Panc1 (cell line): ENCODE results near the gene TRIM43B.
"Not testable (repeated sequence)": the region's sequence is repeated elsewhere in the genome, so short reads cannot be mapped to it uniquely, and the experiment has no call there.

ENCODE experiments used
- POLR2AphosphoS5 ChIP-seq: IDR thresholded peaks from 2 replicates; pipeline ENCODE4 v1.6.1; 2012; ENCODE audit warnings: mild to moderate bottlenecking, low read depth, low read length, moderate library complexity
- SIN3A ChIP-seq: IDR thresholded peaks from 2 replicates; pipeline ENCODE4 v1.6.1; 2012; ENCODE audit warnings: low read depth, mild to moderate bottlenecking, low read length, moderate library complexity, borderline replicate concordance; ENCODE audit not compliant: insufficient read depth
- TCF7L2 ChIP-seq: IDR thresholded peaks from 2 replicates; pipeline ENCODE4 v1.6.1; 2011; ENCODE audit warnings: mild to moderate bottlenecking, low read depth, low read length, inconsistent platforms
- TF ChIP-seq, protein P1 (sequence below), 2 experiments: IDR thresholded peaks; 2 replicates each; pipeline ENCODE4 v1.6.1; 2011 to 2012; ENCODE audit warnings: low read depth in 2 of 2, control low read depth in 1 of 2, low read length in 1 of 2, mild to moderate bottlenecking in 1 of 2, moderate library complexity in 1 of 2; ENCODE audit not compliant: insufficient read depth in 1 of 2
- TF ChIP-seq, protein P2 (sequence below): fragments of 450-650 bp; IDR thresholded peaks from 2 replicates; pipeline ENCODE4 v1.5.1; 2017; ENCODE audit warnings: mild to moderate bottlenecking

DNA sequence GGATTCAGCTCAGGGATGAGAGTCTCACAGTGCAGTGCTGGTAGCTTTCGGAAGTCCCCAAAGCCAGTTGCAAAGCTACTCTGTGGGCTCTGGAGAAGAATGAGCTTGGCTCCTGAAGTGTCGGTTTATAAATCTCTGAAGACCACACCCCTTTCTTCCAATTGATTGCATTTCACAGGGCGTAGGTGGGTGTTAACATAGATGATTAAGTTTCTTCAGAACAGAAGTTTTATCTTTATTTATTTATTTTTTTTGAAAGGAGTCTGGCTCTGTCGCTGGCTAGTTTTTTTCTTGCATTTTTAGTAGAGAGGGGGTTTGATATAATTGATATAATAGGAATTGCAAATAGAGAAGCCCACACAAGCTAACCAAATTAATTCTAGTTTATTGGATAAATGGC lies at the start of gene TRIM43B:
- not testable (repeated sequence) for TF ChIP-seq POLR2AphosphoS5, SIN3A, TCF7L2
- TF ChIP-seq, protein P1, sequence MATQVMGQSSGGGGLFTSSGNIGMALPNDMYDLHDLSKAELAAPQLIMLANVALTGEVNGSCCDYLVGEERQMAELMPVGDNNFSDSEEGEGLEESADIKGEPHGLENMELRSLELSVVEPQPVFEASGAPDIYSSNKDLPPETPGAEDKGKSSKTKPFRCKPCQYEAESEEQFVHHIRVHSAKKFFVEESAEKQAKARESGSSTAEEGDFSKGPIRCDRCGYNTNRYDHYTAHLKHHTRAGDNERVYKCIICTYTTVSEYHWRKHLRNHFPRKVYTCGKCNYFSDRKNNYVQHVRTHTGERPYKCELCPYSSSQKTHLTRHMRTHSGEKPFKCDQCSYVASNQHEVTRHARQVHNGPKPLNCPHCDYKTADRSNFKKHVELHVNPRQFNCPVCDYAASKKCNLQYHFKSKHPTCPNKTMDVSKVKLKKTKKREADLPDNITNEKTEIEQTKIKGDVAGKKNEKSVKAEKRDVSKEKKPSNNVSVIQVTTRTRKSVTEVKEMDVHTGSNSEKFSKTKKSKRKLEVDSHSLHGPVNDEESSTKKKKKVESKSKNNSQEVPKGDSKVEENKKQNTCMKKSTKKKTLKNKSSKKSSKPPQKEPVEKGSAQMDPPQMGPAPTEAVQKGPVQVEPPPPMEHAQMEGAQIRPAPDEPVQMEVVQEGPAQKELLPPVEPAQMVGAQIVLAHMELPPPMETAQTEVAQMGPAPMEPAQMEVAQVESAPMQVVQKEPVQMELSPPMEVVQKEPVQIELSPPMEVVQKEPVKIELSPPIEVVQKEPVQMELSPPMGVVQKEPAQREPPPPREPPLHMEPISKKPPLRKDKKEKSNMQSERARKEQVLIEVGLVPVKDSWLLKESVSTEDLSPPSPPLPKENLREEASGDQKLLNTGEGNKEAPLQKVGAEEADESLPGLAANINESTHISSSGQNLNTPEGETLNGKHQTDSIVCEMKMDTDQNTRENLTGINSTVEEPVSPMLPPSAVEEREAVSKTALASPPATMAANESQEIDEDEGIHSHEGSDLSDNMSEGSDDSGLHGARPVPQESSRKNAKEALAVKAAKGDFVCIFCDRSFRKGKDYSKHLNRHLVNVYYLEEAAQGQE (IDR thresholded peaks at IDR 0.05; ENCODE audit: insufficient read depth in 1 of 2, low read depth in 2 of 2, low read length in 1 of 2) = not testable (repeated sequence)
- TF ChIP-seq, protein P2, sequence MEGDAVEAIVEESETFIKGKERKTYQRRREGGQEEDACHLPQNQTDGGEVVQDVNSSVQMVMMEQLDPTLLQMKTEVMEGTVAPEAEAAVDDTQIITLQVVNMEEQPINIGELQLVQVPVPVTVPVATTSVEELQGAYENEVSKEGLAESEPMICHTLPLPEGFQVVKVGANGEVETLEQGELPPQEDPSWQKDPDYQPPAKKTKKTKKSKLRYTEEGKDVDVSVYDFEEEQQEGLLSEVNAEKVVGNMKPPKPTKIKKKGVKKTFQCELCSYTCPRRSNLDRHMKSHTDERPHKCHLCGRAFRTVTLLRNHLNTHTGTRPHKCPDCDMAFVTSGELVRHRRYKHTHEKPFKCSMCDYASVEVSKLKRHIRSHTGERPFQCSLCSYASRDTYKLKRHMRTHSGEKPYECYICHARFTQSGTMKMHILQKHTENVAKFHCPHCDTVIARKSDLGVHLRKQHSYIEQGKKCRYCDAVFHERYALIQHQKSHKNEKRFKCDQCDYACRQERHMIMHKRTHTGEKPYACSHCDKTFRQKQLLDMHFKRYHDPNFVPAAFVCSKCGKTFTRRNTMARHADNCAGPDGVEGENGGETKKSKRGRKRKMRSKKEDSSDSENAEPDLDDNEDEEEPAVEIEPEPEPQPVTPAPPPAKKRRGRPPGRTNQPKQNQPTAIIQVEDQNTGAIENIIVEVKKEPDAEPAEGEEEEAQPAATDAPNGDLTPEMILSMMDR = not testable (repeated sequence)
